Fibroblast of lung (primary cell): ENCODE results near the gene FAM181A. TPM values are rescaled to one million over a fixed set of nuclear protein-coding genes. Genes with fewer than 3 reads are reported as not detected.

Experiments
- DNase-seq, 2 donors: peaks; one replicate each; pipeline versions ENCODE4 v3.0.0 to v3.0.0-alpha.2; 2010; ENCODE audit warnings: low read depth in 2 of 2
- H2AFZ ChIP-seq: 2 replicates; pipeline ENCODE4 v1.5.1; 2012; ENCODE audit warnings: low read length, control low read depth, inconsistent platforms
- H3K27ac ChIP-seq: 2 replicates; pipeline ENCODE4 v1.5.1; 2011; ENCODE audit warnings: low read length, control low read depth; ENCODE audit not compliant: insufficient read depth
- H3K27me3 ChIP-seq: 2 replicates; pipeline ENCODE4 v1.5.1; 2011; ENCODE audit warnings: mild to moderate bottlenecking, low read length; ENCODE audit not compliant: control insufficient read depth, insufficient read depth
- H3K36me3 ChIP-seq: 2 replicates; pipeline ENCODE4 v1.5.1; 2011; ENCODE audit warnings: low read length; ENCODE audit not compliant: control insufficient read depth, insufficient read depth
- H3K4me1 ChIP-seq: 2 replicates; pipeline ENCODE4 v1.5.1; 2011; ENCODE audit warnings: low read length; ENCODE audit not compliant: control insufficient read depth, insufficient read depth; ENCODE audit errors: extremely low read depth
- H3K4me2 ChIP-seq: 2 replicates; pipeline ENCODE4 v1.5.1; 2011; ENCODE audit warnings: low read length, control low read depth; ENCODE audit not compliant: insufficient read depth; ENCODE audit errors: extremely low read depth
- H3K4me3 ChIP-seq, 4 experiments: fragments of 200-600 bp in 1 of 4; sonication (generic) in 1 of 4; replicated peaks in 1 of 4; 2 replicates each; pipeline ENCODE4 v1.5.1; 2011 to 2016; ENCODE audit warnings: low read length in 4 of 4, low read depth in 3 of 4, mild to moderate bottlenecking in 3 of 4, control low read depth in 2 of 4, inconsistent platforms in 1 of 4, mixed read lengths in 1 of 4; ENCODE audit not compliant: insufficient read depth in 1 of 4; ENCODE audit errors: control extremely low read depth in 1 of 4
- H3K79me2 ChIP-seq: 2 replicates; pipeline ENCODE4 v1.5.1; 2012; ENCODE audit warnings: mild to moderate bottlenecking, low read length, inconsistent platforms; ENCODE audit not compliant: control insufficient read depth, insufficient read depth
- H3K9ac ChIP-seq: 2 replicates; pipeline ENCODE4 v1.5.1; 2011; ENCODE audit warnings: mild to moderate bottlenecking, low read length, control low read depth; ENCODE audit not compliant: insufficient read depth
- H3K9me3 ChIP-seq: 2 replicates; pipeline ENCODE4 v1.5.1; 2012; ENCODE audit warnings: low read depth, low read length; ENCODE audit not compliant: control insufficient read depth, insufficient read depth
- H4K20me1 ChIP-seq: 2 replicates; pipeline ENCODE4 v1.5.1; 2011; ENCODE audit warnings: low read length; ENCODE audit not compliant: control insufficient read depth, insufficient read depth; ENCODE audit errors: extremely low read depth
- EZH2 ChIP-seq: IDR thresholded peaks from 2 replicates; pipeline ENCODE4 v1.5.1; 2012; ENCODE audit warnings: low read length, control low read depth, mild to moderate bottlenecking; ENCODE audit errors: missing control alignments
- polyA plus RNA-seq, 2 donors: library from polyadenylated mRNA; depleted of rRNA in 1 of 2; stranded (reverse) in 1 of 2; unstranded in 1 of 2; fragments of >200 nt; gene quantifications; 2 replicates each; pipeline ENCODE4 v1.2.1, GENCODE V29; 2011 to 2012; ENCODE audit warnings: missing spikeins in 1 of 2
- total RNA-seq: library from RNA; depleted of rRNA; stranded (reverse); fragments of >200 nt; gene quantifications from 2 replicates; pipeline ENCODE4 v1.2.1, GENCODE V29; 2014
- TF ChIP-seq, protein P1 (sequence below), 2 donors: IDR thresholded peaks in 1 of 2; conservative IDR thresholded peaks in 1 of 2; 1 replicate in 1 of 2; 2 replicates in 1 of 2; pipeline ENCODE4 v1.5.1; 2011 to 2012; ENCODE audit warnings: low read length in 2 of 2, control low read depth in 1 of 2, inconsistent platforms in 1 of 2, low read depth in 1 of 2, mild to moderate bottlenecking in 1 of 2

FAM181A gene
- total and polyA plus RNA-seq, 2 donors (not counting 1 experiment from before 2014, with no cell fraction given): not detected

DNA sequence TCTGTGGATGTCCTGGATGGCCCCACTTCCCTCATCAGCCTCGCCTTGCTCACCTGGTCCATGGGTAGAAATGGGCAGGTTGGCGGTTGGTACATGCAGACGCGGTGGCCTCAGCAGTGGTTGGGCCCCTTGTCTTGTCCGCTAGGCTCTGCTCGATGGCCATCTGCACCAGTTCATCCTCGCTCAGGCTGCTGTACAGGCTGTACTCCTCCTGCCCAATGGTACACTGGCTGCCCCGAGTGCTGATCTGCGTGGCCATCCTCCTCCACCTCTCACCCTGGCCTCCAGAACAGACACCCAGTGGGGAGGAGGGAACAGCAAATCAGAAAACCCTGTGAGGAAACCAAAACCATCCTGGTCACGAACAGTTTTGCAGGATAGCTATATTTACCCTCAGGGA lies 37.1 kb downstream of the FAM181A start:
- H3K9me3 ChIP-seq: no peaks in the 10 kb centered on the region
- H3K4me1 ChIP-seq: peaks cover 8% of the 10 kb centered on the region
- no peaks in the 10 kb centered on the region for H4K20me1 ChIP-seq
- no peaks in the 10 kb centered on the region for H3K36me3 ChIP-seq
- no peak overlapping the region for H2AFZ ChIP-seq
- H3K9ac ChIP-seq: no peak overlapping the region
- H3K4me2 ChIP-seq: no peak overlapping the region
- no peaks in the 10 kb centered on the region for H3K79me2 ChIP-seq
- DNase-seq: no peak
- no peak overlapping the region for H3K4me3 ChIP-seq
- no peaks in the 10 kb centered on the region for H3K27me3 ChIP-seq
- no peak overlapping the region for H3K27ac ChIP-seq
- TF ChIP-seq, protein P1, sequence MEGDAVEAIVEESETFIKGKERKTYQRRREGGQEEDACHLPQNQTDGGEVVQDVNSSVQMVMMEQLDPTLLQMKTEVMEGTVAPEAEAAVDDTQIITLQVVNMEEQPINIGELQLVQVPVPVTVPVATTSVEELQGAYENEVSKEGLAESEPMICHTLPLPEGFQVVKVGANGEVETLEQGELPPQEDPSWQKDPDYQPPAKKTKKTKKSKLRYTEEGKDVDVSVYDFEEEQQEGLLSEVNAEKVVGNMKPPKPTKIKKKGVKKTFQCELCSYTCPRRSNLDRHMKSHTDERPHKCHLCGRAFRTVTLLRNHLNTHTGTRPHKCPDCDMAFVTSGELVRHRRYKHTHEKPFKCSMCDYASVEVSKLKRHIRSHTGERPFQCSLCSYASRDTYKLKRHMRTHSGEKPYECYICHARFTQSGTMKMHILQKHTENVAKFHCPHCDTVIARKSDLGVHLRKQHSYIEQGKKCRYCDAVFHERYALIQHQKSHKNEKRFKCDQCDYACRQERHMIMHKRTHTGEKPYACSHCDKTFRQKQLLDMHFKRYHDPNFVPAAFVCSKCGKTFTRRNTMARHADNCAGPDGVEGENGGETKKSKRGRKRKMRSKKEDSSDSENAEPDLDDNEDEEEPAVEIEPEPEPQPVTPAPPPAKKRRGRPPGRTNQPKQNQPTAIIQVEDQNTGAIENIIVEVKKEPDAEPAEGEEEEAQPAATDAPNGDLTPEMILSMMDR (conservative IDR thresholded peaks at IDR 0.05 in 1 of 2, IDR thresholded peaks at IDR 0.05 in 1 of 2; ENCODE audit: low read depth in 1 of 2, low read length in 2 of 2): no peak
- TF ChIP-seq EZH2: no peak

DNA sequence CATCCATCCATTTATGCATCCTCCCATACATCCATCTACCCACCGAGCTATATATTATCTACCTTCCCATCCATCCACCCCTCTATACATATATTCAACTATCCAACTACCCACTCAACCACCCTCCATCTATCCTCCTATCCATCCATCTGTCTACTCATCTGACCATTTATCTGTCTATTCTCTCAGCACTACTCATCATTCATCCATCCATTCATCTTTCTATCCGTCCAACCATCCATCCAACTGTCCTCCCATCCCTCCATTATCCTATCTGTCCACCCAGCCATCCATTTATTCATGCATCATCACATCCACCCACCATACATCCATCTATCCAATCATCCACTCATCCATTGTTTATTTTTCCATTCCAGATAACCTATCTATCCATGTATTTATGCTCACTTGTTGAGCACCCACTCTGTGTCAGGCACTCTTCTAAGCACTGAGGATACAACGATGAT lies 37.7 kb downstream of the FAM181A start:
- no peak for TF ChIP-seq EZH2
- TF ChIP-seq, protein P1 (conservative IDR thresholded peaks at IDR 0.05 in 1 of 2, IDR thresholded peaks at IDR 0.05 in 1 of 2; ENCODE audit: low read depth in 1 of 2, low read length in 2 of 2): no peak
- H2AFZ ChIP-seq: no peak overlapping the region
- H3K36me3 ChIP-seq: no peaks in the 10 kb centered on the region
- no peaks in the 10 kb centered on the region for H3K79me2 ChIP-seq
- H3K4me2 ChIP-seq: no peak overlapping the region
- H3K27me3 ChIP-seq: no peaks in the 10 kb centered on the region
- H4K20me1 ChIP-seq: no peaks in the 10 kb centered on the region
- peak overlapping the region; percentile 22 for H3K27ac ChIP-seq
- no peak for DNase-seq
- no peak overlapping the region for H3K9ac ChIP-seq
- H3K4me1 ChIP-seq: peaks cover 8% of the 10 kb centered on the region
- H3K9me3 ChIP-seq: no peaks in the 10 kb centered on the region
- H3K4me3 ChIP-seq: no peak overlapping the region

DNA sequence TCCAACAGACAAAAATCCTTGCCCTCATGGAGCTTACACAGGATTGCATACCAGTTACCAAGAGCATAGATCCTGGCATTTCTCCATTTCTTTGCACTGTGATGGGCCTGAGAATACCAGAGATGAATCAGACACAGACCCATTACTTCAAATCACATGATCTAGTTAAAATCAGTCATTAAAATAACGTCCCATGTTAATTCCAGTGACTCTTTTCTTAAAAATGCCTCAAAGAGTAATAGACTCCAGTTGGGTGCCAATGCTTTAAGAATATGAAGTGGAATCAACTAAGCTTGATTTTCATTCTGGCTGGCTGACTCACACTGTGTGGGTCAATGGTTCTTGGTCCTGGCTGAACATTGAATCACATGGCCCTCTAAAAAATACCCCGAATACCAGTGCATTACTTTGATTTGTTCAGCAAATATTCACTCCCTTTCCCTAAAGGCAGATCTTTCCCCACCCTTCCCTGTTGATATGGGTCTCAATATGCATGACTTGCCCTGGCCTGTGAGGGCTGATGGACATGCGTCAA lies 38.2 kb downstream of the FAM181A start:
- Histone ChIP-seq H3K4me2 (no peak overlapping the region), H3K9ac (no peak overlapping the region), H3K27me3 (no peaks in the 10 kb centered on the region), H3K9me3 (no peaks in the 10 kb centered on the region), H3K79me2 (no peaks in the 10 kb centered on the region), H2AFZ (no peak overlapping the region), H3K4me3 (no peak overlapping the region), H3K4me1 (peaks cover 8% of the 10 kb centered on the region), H3K36me3 (no peaks in the 10 kb centered on the region), H4K20me1 (no peaks in the 10 kb centered on the region), H3K27ac (peak overlapping the region; percentile 54)
- TF ChIP-seq, protein P1 (conservative IDR thresholded peaks at IDR 0.05 in 1 of 2, IDR thresholded peaks at IDR 0.05 in 1 of 2; ENCODE audit: low read depth in 1 of 2, low read length in 2 of 2): no peak
- TF ChIP-seq EZH2: no peak
- peak; percentile 78 to 98 for DNase-seq
